Ovary (tissue), 3 donors: Measurements from ENCODE around the gene CDC16.

Source experiments
- CTCF ChIP-seq, 3 donors: fragments of 450-650 bp in 2 of 3; fragments of 200-600 bp in 1 of 3; IDR thresholded peaks; one replicate each; pipeline versions ENCODE4 v1.5.1 to v1.8.0; 2016 to 2022; ENCODE audit warnings: antibody characterized with exemption in 3 of 3, mild to moderate bottlenecking in 1 of 3
- EP300 ChIP-seq: sonication (generic); formaldehyde crosslinking; IDR thresholded peaks from one replicate; pipeline ENCODE4 v1.6.1; 2017; ENCODE audit warnings: antibody characterized with exemption
- donor health status: DM: no; HTN: no; CAD: no.

- no peak for TF ChIP-seq EP300
- no peak for TF ChIP-seq CTCF (IDR thresholded peaks at IDR 0.05)
Measured at GRCh38 chr13:114229506-114229905, 5.2 kb upstream of the CDC16 start.
